OCI-LY3 (cell line): ENCODE data around the gene GCC1.

ENCODE experiments used
- H2AFZ ChIP-seq: fragments of 200-600, 300-600 bp; shearing (Covaris generic); 2 replicates; pipeline ENCODE4 v1.6.0; 2014; ENCODE audit warnings: antibody characterized with exemption, low read depth, low read length
- H3K27ac ChIP-seq: fragments of 200-600, 300-600 bp; sonication (generic); 2 replicates; pipeline ENCODE4 v1.5.1; 2014; ENCODE audit warnings: mild to moderate bottlenecking, low read length, moderate library complexity, mixed read lengths
- H3K27me3 ChIP-seq: fragments of 200-600, 300-600 bp; sonication (generic); 2 replicates; pipeline ENCODE4 v1.6.1; 2014; ENCODE audit warnings: low read depth, low read length, mixed read lengths
- H3K36me3 ChIP-seq: fragments of 200-600, 300-600 bp; sonication (generic); replicated peaks from 2 replicates; pipeline ENCODE3; 2014; ENCODE audit warnings: low read depth, low read length, mixed read lengths
- H3K4me1 ChIP-seq: fragments of 300-600, 200-600 bp; sonication (generic); 2 replicates; pipeline ENCODE4 v1.6.1; 2014; ENCODE audit warnings: low read length, mixed read lengths
- H3K4me2 ChIP-seq: fragments of 200-600, 300-600 bp; sonication (generic); 2 replicates; pipeline ENCODE4 v1.6.1; 2014; ENCODE audit warnings: low read length, mixed read lengths
- H3K4me3 ChIP-seq: fragments of 300-600, 200-600 bp; sonication (generic); 2 replicates; pipeline ENCODE4 v1.5.1; 2014; ENCODE audit warnings: antibody characterized with exemption, mild to moderate bottlenecking, low read length, moderate library complexity
- H3K79me2 ChIP-seq: fragments of 300-600, 200-600 bp; shearing (Covaris generic); 2 replicates; pipeline ENCODE4 v1.6.1; 2014; ENCODE audit warnings: mild to moderate bottlenecking, low read length, mixed read lengths
- H3K9ac ChIP-seq: fragments of 300-600, 200-600 bp; shearing (Covaris generic); 2 replicates; pipeline ENCODE4 v1.6.0; 2014; ENCODE audit warnings: mild to moderate bottlenecking, low read length, moderate library complexity
- H3K9me3 ChIP-seq: fragments of 200-600, 300-600 bp; shearing (Covaris generic); 2 replicates; pipeline ENCODE4 v1.6.1; 2014; ENCODE audit warnings: low read length, mixed read lengths; ENCODE audit not compliant: insufficient read depth
- H4K20me1 ChIP-seq: fragments of 200-600, 300-600 bp; sonication (generic); 2 replicates; pipeline ENCODE4 v1.6.1; 2016; ENCODE audit warnings: low read length, mixed read lengths; ENCODE audit not compliant: insufficient read depth
- CTCF ChIP-seq: fragments of 200-600, 300-600 bp; sonication (generic); IDR thresholded peaks from 2 replicates; pipeline ENCODE4 v1.5.1; 2014; ENCODE audit warnings: antibody characterized with exemption, low read length, low read depth
- EZH2phosphoT487 ChIP-seq: fragments of 200-600 bp; shearing (Covaris generic); IDR thresholded peaks from 2 replicates; pipeline ENCODE4 v1.6.1; 2018; ENCODE audit warnings: antibody characterized with exemption, mixed run types, low read depth

Gene GCC1

GRCh38 chr7:127534636-127535035, 50.8 kb downstream of the GCC1 start:
- Histone ChIP-seq H3K36me3 (no peaks in the 10 kb centered on the region), H3K79me2 (no peaks in the 10 kb centered on the region), H3K4me3 (no peak overlapping the region), H3K4me2 (no peak overlapping the region), H3K9ac (no peak overlapping the region), H2AFZ (no peak overlapping the region), H3K27ac (no peak overlapping the region), H4K20me1 (no peaks in the 10 kb centered on the region), H3K27me3 (no peaks in the 10 kb centered on the region), H3K9me3 (no peaks in the 10 kb centered on the region), H3K4me1 (no peaks in the 10 kb centered on the region)
- TF ChIP-seq EZH2phosphoT487 (no peak), CTCF (no peak)

GRCh38 chr7:127532736-127533135, 52.7 kb downstream of the GCC1 start:
- H3K4me2 ChIP-seq = no peak overlapping the region
- H3K4me1 ChIP-seq = no peaks in the 10 kb centered on the region
- H3K4me3 ChIP-seq = no peak overlapping the region
- no peaks in the 10 kb centered on the region for H3K79me2 ChIP-seq
- H4K20me1 ChIP-seq = no peaks in the 10 kb centered on the region
- no peaks in the 10 kb centered on the region for H3K36me3 ChIP-seq
- no peaks in the 10 kb centered on the region for H3K9me3 ChIP-seq
- no peak for TF ChIP-seq CTCF
- no peak for TF ChIP-seq EZH2phosphoT487
- H3K9ac ChIP-seq = no peak overlapping the region
- H3K27me3 ChIP-seq = peaks cover 4% of the 10 kb centered on the region; the same call in 1 of the 2 replicates
- no peak overlapping the region for H3K27ac ChIP-seq
- no peak overlapping the region for H2AFZ ChIP-seq

GRCh38 chr7:127532151-127532550, 53.2 kb downstream of the GCC1 start:
- TF ChIP-seq CTCF = no peak
- no peak for TF ChIP-seq EZH2phosphoT487
- Histone ChIP-seq H3K27ac (no peak overlapping the region), H3K4me1 (no peaks in the 10 kb centered on the region), H3K36me3 (no peaks in the 10 kb centered on the region), H3K4me3 (no peak overlapping the region), H3K9ac (no peak overlapping the region), H3K4me2 (no peak overlapping the region), H2AFZ (no peak overlapping the region), H3K27me3 (peaks cover 4% of the 10 kb centered on the region; the same call in 1 of the 2 replicates), H3K79me2 (no peaks in the 10 kb centered on the region), H4K20me1 (no peaks in the 10 kb centered on the region), H3K9me3 (no peaks in the 10 kb centered on the region)
